ENCODE results near the gene HDX.

Gene HDX

GRCh38 chrX:84475596-84475995, 26.7 kb downstream of the HDX start:
- no peak overlapping the region for H3K27ac ChIP-seq
- TF ChIP-seq CTCF (IDR thresholded peaks at IDR 0.05) (no peak), ZFX (IDR thresholded peaks at IDR 0.05; ENCODE audit: borderline replicate concordance) (no peak)

- TF ChIP-seq ZFX (IDR thresholded peaks at IDR 0.05; ENCODE audit: borderline replicate concordance) (no peak), CTCF (IDR thresholded peaks at IDR 0.05) (no peak)
- no peak overlapping the region for H3K27ac ChIP-seq
These were observed 27.2 kb downstream of the HDX start for GRCh38 chrX:84475101-84475500.

- TF ChIP-seq ZFX (IDR thresholded peaks at IDR 0.05; ENCODE audit: borderline replicate concordance): no peak
- TF ChIP-seq CTCF (IDR thresholded peaks at IDR 0.05): no peak
- no peak overlapping the region for H3K27ac ChIP-seq
These were observed 33.0 kb downstream of the HDX start for GRCh38 chrX:84469226-84469625.

GRCh38 chrX:84467898-84468297, 34.4 kb downstream of the HDX start:
- TF ChIP-seq ZFX (IDR thresholded peaks at IDR 0.05; ENCODE audit: borderline replicate concordance) (no peak), CTCF (IDR thresholded peaks at IDR 0.05) (no peak)
- H3K27ac ChIP-seq: no peak overlapping the region

GRCh38 chrX:84453351-84454246, 48.7 kb downstream of the HDX start:
- no peak overlapping the region for H3K27ac ChIP-seq
- TF ChIP-seq ZFX (IDR thresholded peaks at IDR 0.05; ENCODE audit: borderline replicate concordance) (no peak), CTCF (IDR thresholded peaks at IDR 0.05) (no peak)

- H3K27ac ChIP-seq: no peak overlapping the region
- TF ChIP-seq ZFX (IDR thresholded peaks at IDR 0.05; ENCODE audit: borderline replicate concordance) (no peak), CTCF (IDR thresholded peaks at IDR 0.05) (no peak)
These were observed 61.1 kb downstream of the HDX start for GRCh38 chrX:84441143-84441542.

- TF ChIP-seq CTCF (IDR thresholded peaks at IDR 0.05) (no peak), ZFX (IDR thresholded peaks at IDR 0.05; ENCODE audit: borderline replicate concordance) (no peak)
These were observed 87.1 kb downstream of the HDX start for GRCh38 chrX:84415140-84415539.

More at GRCh38 chrX:84415140-84415539, 87.1 kb downstream of the HDX start:
- no peak overlapping the region for H3K27ac ChIP-seq
